ENCODE results near the gene TFR2.
"Not testable (repeated sequence)": the region's sequence is repeated elsewhere in the genome, so short reads cannot be mapped to it uniquely, and the experiment has no call there.

TFR2 gene

GRCh38 chr7:100673302-100673941 is 32.1 kb upstream of the TFR2 start, which contains the start of gene GNB2:
Gene GNB2, plus strand, starts transcription at chr7:100673740. Its CDS starts 2,526 bp downstream, at chr7:100676266.
- Histone ChIP-seq H3K9me3 (ENCODE audit: insufficient read depth, low read length) (no peaks in the 10 kb centered on the region), H3K4me1 (ENCODE audit: insufficient read depth, insufficient read length) (peaks cover 9% of the 10 kb centered on the region), H3K9ac (ENCODE audit: insufficient read length, low read depth) (peak within 1 kb of the TSS; percentile 83), H3K4me3 (ENCODE audit: insufficient read length, low read depth) (peak within 1 kb of the TSS; percentile 79), H3K27me3 (ENCODE audit: insufficient read depth, insufficient read length) (peaks cover 2% of the 10 kb centered on the region), H3K36me3 (ENCODE audit: insufficient read depth, insufficient read length, low read length) (peaks cover 21% of the 10 kb centered on the region)
- TF ChIP-seq SUZ12 (IDR thresholded peaks at IDR 0.05; ENCODE audit: extremely low read depth, insufficient read depth, insufficient read length) = no peak
- TF ChIP-seq YY1 (IDR thresholded peaks at IDR 0.05; ENCODE audit: insufficient read depth, insufficient read length) = no peak
- TF ChIP-seq ZNF274 (IDR thresholded peaks at IDR 0.05; ENCODE audit: low read depth, low read length) = no peak
- DNase-seq (ENCODE audit: low read depth, low spot score) = peak; percentile 98

- Histone ChIP-seq H3K4me3 (ENCODE audit: insufficient read length, low read depth) (no peak overlapping the region), H3K9me3 (ENCODE audit: insufficient read depth, low read length) (no peaks in the 10 kb centered on the region), H3K27me3 (ENCODE audit: insufficient read depth, insufficient read length) (peaks cover 2% of the 10 kb centered on the region), H3K9ac (ENCODE audit: insufficient read length, low read depth) (no peak overlapping the region), H3K4me1 (ENCODE audit: insufficient read depth, insufficient read length) (peaks cover 3% of the 10 kb centered on the region), H3K36me3 (ENCODE audit: insufficient read depth, insufficient read length, low read length) (peaks cover 4% of the 10 kb centered on the region)
- DNase-seq (ENCODE audit: low read depth, low spot score) = no peak
- TF ChIP-seq ZNF274 (IDR thresholded peaks at IDR 0.05; ENCODE audit: low read depth, low read length) (no peak), SUZ12 (IDR thresholded peaks at IDR 0.05; ENCODE audit: extremely low read depth, insufficient read depth, insufficient read length) (no peak), YY1 (IDR thresholded peaks at IDR 0.05; ENCODE audit: insufficient read depth, insufficient read length) (no peak)
Observed at GRCh38 chr7:100671353-100672327, 30.3 kb upstream of the TFR2 start.

GRCh38 chr7:100670074-100670473 is 28.7 kb upstream of the TFR2 start:
- peaks cover 2% of the 10 kb centered on the region for H3K27me3 ChIP-seq (ENCODE audit: insufficient read depth, insufficient read length)
- no peaks in the 10 kb centered on the region for H3K4me1 ChIP-seq (ENCODE audit: insufficient read depth, insufficient read length)
- no peak for TF ChIP-seq ZNF274 (IDR thresholded peaks at IDR 0.05; ENCODE audit: low read depth, low read length)
- TF ChIP-seq YY1 (IDR thresholded peaks at IDR 0.05; ENCODE audit: insufficient read depth, insufficient read length) = no peak
- no peak overlapping the region for H3K4me3 ChIP-seq (ENCODE audit: insufficient read length, low read depth)
- H3K9ac ChIP-seq (ENCODE audit: insufficient read length, low read depth) = no peak overlapping the region
- no peaks in the 10 kb centered on the region for H3K9me3 ChIP-seq (ENCODE audit: insufficient read depth, low read length)
- DNase-seq (ENCODE audit: low read depth, low spot score) = no peak
- H3K36me3 ChIP-seq (ENCODE audit: insufficient read depth, insufficient read length, low read length) = no peaks in the 10 kb centered on the region

- not testable (repeated sequence) for H3K9ac ChIP-seq (ENCODE audit: insufficient read length, low read depth); DNase-seq (ENCODE audit: low read depth, low spot score); H3K4me3 ChIP-seq (ENCODE audit: insufficient read length, low read depth); H3K27me3 ChIP-seq (ENCODE audit: insufficient read depth, insufficient read length); H3K4me1 ChIP-seq (ENCODE audit: insufficient read depth, insufficient read length); H3K36me3 ChIP-seq (ENCODE audit: insufficient read depth, insufficient read length, low read length); H3K9me3 ChIP-seq (ENCODE audit: insufficient read depth, low read length)
Observed at GRCh38 chr7:100669106-100669505, 27.8 kb upstream of the TFR2 start.

GRCh38 chr7:100668069-100668449 is 26.7 kb upstream of the TFR2 start:
- H3K27me3 ChIP-seq (ENCODE audit: insufficient read depth, insufficient read length) = peaks cover 2% of the 10 kb centered on the region
- TF ChIP-seq YY1 (IDR thresholded peaks at IDR 0.05; ENCODE audit: insufficient read depth, insufficient read length) (no peak), ZNF274 (IDR thresholded peaks at IDR 0.05; ENCODE audit: low read depth, low read length) (no peak), SUZ12 (IDR thresholded peaks at IDR 0.05; ENCODE audit: extremely low read depth, insufficient read depth, insufficient read length) (no peak)
- no peaks in the 10 kb centered on the region for H3K9me3 ChIP-seq (ENCODE audit: insufficient read depth, low read length)
- DNase-seq (ENCODE audit: low read depth, low spot score) = no peak
- H3K4me3 ChIP-seq (ENCODE audit: insufficient read length, low read depth) = no peak overlapping the region
- no peaks in the 10 kb centered on the region for H3K4me1 ChIP-seq (ENCODE audit: insufficient read depth, insufficient read length)
- no peaks in the 10 kb centered on the region for H3K36me3 ChIP-seq (ENCODE audit: insufficient read depth, insufficient read length, low read length)
- H3K9ac ChIP-seq (ENCODE audit: insufficient read length, low read depth) = no peak overlapping the region

- H3K9me3 ChIP-seq (ENCODE audit: insufficient read depth, low read length) = no peaks in the 10 kb centered on the region
- peaks cover 2% of the 10 kb centered on the region for H3K27me3 ChIP-seq (ENCODE audit: insufficient read depth, insufficient read length)
- DNase-seq (ENCODE audit: low read depth, low spot score) = no peak
- no peaks in the 10 kb centered on the region for H3K4me1 ChIP-seq (ENCODE audit: insufficient read depth, insufficient read length)
- H3K9ac ChIP-seq (ENCODE audit: insufficient read length, low read depth) = no peak overlapping the region
- no peak overlapping the region for H3K4me3 ChIP-seq (ENCODE audit: insufficient read length, low read depth)
- TF ChIP-seq ZNF274 (IDR thresholded peaks at IDR 0.05; ENCODE audit: low read depth, low read length) (no peak), SUZ12 (IDR thresholded peaks at IDR 0.05; ENCODE audit: extremely low read depth, insufficient read depth, insufficient read length) (no peak), YY1 (IDR thresholded peaks at IDR 0.05; ENCODE audit: insufficient read depth, insufficient read length) (no peak)
- H3K36me3 ChIP-seq (ENCODE audit: insufficient read depth, insufficient read length, low read length) = no peaks in the 10 kb centered on the region
Observed at GRCh38 chr7:100667331-100668068, 26.1 kb upstream of the TFR2 start.
